Measurements from ENCODE around the gene YEATS4.
A peak's percentile ranks its signal among the peaks of the same experiment; 100 is the strongest.

Gene YEATS4

DNA sequence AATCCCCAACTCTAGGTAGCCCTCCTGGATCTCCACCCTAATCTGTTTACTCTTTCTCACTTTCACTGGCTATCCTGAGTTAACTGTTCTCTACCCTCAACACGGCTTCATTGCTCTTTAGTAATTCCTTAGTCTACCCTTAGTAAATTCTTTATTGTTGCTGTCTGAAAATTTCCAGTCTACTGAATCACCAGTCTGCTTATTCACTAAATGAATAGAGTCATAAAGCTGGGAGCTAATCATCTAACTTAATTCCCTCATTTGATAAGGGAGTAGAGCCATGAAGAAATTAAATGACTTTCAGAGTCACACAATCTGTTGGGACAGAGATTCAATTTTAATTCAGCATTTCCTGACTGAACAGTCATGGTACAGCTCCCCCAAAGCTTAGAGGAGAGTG is 36.5 kb downstream of the YEATS4 start:
- no peak for FAIRE-seq

DNA sequence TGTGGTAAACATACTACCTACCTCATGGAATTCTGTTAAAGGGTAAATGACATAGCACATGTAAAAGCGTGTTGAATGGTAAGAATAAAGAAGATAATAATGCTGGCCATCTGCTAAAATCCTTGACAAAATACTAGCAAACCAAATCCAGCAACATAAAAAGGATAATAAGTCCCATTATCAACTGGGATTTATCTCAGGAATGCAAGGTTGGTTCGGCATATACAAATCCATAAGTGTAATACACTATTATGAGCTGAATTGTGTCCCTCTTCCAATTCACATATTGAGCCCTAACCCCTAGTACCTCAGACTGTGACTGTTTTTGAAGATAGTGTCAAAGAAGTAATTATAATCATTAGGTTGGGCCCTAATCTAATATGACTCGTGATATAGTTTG is 37.4 kb downstream of the YEATS4 start:
- no peak for FAIRE-seq

DNA sequence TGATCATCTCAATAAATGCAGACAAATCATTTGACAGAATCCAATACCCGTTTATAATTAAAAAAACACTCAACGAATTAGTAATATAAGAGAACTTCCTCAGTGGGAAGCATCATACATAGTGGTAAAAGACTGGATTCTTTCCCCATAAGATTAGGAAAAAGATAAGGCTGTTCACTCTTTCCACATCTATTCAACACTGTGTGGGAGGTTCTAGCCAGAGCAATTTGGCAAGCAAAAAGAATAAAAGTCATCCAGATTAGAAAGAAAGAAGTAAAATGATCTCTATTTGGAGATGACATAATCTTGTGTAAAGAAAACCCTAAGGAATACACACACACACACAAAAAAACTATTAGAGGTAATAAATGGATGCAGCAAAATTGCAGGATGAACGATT is 38.4 kb downstream of the YEATS4 start:
- FAIRE-seq = no peak

DNA sequence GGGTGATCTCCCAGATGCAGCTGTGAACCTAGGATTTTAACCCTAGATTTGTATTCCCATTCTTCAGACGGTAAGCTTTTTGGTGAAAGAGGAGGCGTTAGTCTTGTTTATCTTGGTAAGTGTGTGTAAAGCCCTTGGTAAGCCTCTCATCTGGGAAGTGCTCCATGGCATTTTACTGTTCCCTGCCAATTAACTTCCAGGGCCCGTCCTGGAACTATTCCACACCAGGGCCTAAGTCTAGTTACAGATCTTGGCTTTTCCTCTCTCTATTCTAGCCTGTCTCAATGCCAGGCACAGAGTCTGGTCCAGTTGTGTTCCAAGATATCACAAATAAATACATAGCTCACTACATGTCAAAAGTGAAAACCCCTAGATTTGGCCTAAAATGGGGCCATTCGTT is 42.4 kb downstream of the YEATS4 start:
- no peak for FAIRE-seq

DNA sequence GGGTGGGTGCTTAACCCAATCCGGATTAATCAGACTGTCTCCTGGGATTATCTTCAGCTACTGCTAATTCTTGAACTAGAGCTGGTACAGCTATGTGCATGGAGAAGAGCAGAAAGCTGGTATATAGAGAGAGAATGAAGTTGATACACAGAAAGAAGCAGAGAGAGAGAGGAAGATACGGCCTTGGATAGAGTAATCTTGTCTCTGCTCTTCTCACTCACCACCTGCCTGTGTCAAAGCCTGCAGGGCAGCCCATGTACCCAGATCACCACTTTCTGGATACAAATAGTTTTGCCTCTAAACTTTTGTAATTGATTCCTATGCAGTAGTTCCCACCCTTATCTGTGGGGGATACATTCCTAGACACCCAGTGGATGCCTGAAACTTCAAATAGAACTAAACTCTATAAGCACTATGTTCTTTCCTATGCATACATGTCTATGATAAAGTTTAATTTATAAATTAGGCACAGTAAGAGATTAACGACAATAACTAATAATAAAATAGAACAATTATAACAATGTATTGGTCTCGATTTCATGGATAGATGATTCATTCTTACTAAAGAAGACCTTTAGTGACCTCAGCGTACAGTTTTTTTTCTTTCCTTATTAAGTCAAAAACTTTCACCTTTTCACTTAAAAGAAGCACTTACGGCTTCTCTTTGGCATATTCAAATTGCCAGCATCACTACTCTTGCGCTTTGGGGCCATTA is 45.5 kb downstream of the YEATS4 start:
- FAIRE-seq = no peak

DNA sequence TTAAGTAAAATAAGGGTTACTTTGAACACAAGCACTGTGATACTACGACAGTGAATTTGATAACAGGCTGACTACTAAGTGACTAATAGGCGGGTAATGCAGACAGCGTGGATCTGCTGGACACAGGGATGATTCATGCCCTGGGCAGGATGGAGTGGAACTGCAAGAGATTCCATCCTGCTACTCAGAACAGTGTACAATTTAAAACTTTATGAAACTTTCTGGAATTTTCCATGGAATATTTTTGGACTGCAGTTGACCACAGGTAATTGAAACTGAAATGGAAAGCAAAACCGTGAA is 46.0 kb downstream of the YEATS4 start:
- no peak for FAIRE-seq

DNA sequence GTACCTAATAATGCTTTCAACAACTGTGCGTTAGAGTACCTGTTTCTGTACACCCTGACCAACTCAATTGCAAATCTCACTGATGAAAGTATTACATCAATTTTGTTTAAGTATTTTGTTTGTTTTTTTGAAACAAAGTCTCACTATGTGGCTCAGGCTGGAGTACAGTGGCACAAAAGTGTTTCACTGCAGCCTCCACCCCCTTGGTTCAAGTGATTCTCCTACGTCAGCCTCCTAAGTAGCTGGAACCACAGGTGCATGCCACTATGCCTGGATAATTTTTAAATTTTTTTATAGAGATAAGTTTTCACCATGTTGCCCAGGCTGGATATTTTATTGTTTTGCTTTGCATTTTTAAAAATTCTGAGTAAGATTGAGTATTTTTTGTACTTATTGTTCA is 46.7 kb downstream of the YEATS4 start:
- no peak for FAIRE-seq

DNA sequence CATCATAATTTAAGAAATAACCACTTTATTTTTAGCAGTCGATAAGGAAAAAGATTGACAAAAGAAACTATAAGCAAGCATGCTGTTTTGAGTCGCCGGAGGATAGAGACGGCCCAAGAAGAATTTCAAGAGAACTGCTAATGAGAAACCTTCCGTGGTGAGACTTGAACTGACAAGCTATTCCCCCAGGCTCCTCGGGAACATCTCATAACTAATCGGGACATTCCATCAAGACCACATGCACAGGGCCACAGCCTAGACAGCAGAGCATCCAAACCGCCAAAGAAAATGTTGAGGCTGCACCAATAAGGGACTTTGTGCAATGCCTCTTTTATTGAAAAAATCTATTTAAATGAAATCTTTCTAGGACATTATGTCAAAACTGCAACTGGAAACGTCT is 51.0 kb downstream of the YEATS4 start:
- no peak for FAIRE-seq

DNA sequence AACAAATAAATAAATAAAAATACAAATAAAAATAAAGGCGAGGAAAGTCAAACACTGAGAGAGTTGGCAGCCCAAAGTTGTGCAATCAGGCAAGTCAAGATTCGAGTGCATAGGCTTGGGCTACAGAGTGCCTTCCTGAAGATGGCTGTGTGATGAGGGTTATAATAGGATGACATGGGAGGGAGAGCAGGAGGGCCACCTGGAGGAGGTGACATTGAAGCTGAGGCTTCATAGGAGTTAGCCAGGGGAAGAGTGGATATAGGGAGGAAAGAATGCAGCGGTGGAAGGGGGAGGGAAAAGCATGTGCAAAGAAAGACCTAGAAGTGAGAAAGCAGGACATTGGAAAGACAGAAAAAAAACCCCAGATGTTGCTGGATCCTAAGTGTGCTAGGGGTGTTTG is 53.1 kb downstream of the YEATS4 start:
- no peak for FAIRE-seq

DNA sequence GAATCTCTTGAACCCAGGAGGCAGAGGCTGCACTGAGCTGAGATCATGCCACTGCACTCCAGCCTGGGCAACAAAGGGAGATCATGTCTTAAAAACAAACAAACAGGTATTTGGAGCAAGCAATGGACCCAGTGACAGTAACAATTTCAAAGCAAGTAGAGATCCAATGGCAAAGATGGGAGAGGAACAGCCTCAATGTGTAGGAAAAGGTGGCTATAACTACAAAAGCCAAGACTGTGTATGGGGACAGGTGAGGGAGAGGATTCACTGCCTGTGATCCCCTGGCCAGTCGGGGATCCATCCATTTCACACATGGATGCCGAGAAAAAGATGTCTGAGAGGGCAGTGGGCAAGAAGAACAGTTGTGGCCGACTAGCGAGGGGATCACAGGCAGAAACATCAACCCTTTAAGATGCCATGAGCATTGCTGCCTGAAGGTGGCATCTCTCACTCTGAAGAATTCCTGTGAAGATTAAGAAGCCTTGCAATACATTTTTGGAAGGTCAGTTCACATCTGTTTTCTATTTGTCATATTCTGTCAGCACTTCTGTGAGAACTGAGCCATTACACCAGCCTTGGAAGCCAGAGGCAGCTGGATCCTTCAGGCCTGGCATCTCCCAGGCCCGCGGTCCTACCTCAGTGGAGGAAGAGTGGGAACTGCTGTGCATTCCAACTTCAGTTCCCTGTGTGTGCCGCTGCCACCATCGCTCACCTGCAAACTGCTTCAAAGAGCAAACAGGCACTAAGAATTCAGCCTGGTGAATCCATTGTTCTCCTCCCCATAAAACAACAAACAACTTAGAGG is 56.1 kb downstream of the YEATS4 start:
- peak; percentile 37 for FAIRE-seq

DNA sequence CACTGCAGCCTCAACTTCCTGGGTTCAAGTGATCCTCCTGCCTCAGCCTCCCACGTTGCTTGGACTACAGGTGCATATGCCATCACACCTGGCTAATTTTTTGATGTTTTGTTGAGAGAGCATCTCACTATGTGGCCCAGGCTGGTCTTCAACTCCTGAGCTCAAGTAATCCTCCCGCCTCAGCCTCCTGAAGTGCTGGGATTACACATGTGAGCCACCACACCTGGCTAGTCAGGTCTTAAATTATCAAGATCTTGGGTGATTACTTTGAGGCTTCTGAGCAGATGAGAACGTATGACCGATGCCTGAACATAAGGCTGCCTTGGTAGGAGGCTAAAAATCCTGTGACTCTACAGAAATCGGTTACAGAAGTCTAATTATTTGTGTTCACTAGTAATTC is 57.7 kb downstream of the YEATS4 start:
- FAIRE-seq = no peak

DNA sequence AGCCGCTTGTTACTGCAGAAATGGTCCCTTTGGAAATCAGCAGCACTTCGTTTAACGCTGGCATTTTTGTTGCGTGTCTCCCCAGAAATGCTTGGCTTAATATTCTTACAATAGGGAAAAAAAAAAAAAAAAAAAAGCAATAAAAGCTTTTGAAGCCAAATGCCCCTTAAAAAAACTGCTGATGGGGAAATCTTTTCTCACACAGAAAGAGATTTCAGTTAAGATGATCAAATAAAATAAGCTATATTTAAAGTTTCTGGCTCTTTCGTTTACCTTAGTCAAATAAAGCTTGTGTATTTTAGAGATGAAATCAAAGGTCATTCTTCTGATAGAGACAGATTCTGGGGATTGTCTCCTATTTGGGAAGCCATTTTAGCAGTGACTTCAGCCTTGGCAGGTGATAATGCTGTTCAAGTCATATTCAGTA is 58.2 kb downstream of the YEATS4 start:
- FAIRE-seq = no peak

DNA sequence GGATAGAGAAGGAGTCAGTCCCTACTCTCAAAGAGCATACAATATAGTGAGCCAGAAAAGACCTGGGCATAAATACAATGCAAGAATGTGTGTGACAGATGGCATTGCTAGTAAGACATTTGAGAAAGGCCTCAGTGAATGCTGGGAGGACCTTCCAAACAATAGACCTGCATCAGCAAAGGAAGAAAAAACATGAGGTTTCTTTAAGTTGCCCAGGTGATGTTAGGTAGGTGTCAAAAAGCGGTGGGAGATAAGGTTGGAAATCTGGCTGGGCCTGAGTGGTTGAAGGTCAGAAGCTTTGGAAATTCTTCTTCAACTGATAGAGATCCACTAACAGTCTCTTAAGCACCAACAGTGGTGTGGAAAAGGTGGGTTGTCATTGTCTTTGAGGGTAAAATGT is 60.2 kb downstream of the YEATS4 start:
- no peak for FAIRE-seq

DNA sequence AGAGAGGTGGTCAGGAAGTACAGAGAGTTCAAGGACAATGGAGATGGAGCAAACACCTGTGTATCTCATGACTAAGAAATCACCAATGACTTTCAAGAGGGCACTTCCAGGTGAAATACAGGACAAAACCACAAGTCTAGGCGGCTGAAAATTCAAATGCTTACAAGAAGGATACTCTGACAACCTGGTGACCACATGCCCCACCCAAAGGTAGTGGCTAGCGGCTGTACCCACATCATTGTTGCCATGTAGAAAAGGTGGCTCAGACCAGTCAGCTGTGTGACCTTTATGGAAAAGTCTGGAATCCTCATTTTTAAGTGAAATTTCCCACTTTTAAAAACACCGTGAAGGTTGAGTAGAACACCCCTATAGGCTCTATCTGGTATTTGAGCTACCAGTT is 62.0 kb downstream of the YEATS4 start:
- FAIRE-seq = no peak

DNA sequence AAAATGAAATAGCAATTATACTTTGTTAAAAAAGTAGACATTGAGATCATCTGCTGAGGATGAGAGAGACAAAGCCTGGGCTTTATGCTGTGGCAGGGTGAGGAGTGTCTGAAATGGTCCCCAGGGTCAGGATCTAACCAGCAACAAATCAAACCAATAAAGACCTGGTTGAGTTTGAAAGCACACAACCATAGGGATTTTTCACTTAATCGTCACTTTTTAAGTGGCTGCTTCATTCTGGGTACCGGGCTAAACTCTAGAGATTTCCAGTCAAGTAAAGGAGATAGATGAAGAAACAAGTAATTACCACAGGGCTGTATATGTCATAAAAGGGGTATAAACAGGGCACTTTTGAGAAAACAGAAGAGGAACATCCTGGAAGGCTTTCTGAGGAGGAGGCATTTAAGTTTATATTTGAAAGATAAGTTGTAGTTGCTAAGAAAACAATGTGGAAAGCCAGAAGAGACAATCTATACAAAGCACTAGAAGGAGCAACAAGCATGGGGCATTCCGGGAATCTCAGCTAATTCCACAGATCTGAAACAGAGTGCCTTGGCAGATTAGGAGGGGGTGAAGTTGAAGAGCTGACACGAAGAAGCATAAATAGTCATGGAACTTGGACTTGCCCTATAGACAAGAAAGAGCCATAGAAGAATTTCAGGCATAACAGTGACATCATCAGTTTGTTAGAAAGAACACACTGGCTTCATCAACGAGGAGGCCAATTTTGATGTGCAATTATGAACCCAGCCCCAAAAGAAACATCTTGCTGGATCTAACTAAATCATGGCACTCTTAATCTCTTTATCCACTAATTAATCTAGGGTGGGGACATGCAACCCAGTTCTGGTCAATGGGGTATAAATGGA is 63.7 kb downstream of the YEATS4 start:
- FAIRE-seq = no peak

DNA sequence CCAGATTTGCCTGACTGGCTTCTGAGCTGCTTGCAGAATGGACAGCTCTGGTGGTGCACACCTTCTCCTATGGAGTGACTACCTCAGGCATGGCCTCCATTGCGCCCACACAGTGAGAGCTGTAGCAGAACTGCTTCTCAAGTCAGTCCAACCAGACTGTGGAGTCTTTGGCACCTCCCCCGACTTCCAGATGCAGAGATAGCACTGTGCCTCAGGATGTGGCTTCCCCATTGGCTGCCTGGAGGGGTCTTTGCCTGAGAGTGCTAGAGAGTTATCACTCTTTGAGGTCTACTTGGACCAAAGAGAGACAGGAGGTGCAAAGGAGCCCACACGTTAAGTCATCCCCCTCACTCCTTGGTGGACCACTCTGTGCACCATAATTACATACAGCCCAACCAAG is 65.9 kb downstream of the YEATS4 start:
- FAIRE-seq = no peak

DNA sequence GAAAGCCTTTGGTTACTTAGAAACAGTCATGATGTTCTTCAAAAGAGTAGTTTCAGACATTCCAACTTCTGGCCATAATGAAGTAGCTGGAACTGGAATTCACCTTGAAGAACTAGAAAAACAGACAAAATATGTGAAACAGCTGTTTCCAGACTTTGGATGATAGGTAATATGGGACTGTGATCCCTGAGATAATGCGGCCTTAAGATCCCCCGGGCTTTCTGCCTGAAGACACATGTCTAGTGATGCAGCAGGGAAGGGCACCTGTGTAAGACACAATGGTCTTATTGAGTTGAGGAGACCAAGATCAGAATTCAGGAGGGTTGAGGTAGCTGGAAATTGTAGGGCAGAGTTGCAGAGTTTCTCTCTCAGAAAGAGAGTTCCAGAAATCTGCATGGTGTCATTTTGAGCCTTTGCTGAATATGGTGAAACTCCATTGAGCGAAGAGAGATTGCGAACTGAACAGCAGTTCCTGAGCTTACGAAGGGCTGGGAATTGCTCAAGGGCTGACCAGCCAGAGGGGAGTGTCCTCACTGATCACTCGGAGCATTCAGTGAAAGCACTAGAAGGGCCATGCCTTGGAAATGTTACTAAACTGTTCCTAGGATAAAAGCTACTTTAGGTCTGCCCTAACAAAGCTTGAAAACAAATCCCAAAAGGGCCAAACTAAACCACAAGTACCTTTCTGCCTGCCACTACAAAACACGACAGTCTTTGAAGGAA is 69.0 kb downstream of the YEATS4 start:
- FAIRE-seq = no peak

DNA sequence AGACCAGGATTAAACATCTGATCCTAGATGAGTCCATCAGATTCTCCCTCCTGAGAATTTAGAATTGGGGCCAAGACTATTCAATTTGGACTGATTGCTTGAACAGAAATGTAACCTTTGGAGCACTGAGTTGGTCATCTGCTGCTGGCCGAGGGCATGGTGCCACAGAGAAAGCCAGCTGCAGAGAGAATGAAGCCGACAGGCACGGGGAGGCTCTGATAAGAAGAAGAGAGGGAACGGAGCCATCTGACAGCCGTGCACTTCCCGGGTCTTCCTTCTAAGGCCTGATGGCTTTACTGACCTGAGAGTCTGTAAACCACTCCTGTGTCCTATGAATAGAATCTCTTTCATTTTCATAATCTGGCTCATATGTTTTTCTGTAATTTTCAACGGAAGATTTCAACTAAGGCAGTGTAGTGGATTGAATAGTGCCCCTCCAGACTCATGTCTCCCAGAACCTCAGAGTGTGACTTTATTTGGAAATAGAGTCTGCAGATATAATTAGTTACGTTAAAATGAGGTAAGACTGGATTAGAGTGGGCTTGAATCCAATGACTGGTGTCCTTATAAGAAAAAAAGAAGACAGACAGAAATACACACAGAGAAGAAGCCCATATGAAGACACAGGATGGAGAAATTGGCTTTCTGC is 71.5 kb downstream of the YEATS4 start:
- no peak for FAIRE-seq

DNA sequence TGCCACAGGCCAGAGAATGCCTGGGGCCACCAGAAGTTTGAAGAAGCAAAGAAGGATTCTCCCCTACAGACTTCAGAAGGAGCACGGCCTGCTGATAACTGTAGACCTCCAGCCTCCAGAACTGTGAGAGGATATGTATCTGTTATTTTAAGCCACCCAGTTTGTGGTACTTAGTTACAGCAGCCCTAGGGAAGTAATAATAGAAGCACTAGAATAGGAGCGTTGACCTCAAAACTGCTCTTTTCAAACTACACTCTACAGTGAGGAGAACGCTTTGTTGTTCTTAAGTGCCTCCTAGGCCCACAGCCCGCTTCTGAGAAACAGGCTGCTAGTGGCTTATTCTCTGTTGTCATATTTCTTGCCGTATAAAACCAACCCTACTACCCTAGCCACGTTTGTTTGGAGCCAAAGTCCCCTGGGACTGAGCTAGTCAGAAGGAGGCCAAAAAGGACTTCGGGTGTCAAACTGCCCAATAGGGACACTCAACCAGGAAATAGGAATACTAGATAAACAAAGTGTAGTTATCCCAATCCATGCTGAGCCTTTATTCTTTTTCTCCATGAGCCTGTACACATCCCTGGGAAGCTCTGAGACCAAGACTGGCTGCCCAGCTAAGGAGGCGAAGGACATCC is 72.2 kb downstream of the YEATS4 start:
- FAIRE-seq = no peak

DNA sequence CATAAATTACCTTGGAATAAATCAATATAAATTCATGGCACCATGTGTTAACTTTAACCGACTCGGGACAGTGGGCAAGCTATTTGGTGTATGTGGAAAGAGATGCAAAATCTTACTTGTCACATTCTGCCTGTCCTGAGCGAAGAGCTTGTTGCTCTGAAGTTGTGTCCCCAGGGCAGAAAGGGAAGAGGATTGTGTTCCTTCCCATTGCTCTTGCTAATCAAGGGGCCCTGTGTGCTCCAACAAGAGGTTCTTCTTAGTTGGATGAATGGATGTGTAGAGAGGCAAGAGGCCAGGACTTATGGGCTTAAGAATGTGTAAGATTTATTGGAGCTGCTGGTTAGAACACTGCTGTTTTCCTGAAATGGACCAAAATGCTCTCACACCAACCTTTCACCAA is 74.1 kb downstream of the YEATS4 start:
- no peak for FAIRE-seq

DNA sequence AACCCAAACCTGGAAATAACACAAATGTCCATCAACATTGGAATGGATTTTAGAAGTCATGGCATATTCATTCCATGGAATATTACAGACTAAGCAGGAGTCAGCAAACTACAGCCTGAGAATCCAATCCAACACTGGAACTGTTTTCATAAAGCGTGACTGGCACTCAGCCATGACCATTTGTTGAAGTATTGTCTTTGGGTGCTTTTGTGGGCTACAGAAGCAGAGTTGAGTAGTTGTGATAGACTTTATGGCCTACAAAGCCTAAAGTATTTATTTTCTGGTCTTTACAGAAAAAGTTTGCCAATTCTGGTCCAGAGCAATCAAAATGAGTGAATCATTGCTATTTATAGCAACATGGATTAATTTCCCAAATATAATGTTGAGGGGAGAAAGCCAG is 76.1 kb downstream of the YEATS4 start:
- FAIRE-seq = no peak

DNA sequence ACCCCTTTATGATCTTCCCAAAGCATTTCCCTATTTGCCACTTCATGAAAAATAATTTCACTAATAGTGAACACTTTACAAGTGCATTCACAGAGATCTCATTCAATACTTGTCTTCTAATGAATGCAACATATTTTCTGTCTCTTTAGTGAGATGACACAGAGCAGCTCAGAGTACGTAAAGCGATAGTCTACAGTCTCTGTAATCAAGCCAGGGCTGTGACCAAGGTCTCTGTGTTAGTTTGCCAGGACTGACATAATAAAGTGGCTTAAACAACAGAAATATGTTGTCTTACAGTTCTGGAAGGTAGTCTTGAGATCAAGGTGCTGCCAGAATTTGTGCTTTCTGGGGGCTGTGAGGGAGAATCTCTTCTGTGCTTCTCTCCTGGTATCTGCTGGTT is 77.5 kb downstream of the YEATS4 start:
- no peak for FAIRE-seq
